T follicular helper cell (primary cell): Measurements from ENCODE around the gene CALCOCO2.
"Not testable (repeated sequence)": the region's sequence is repeated elsewhere in the genome, so short reads cannot be mapped to it uniquely, and the experiment has no call there.

Source experiments
- DNase-seq: peaks from one replicate; pipeline ENCODE4 v3.0.0-alpha.2; 2020; ENCODE audit warnings: low read depth
- total RNA-seq, 2 experiments: gene quantifications; one replicate each; lab custom pipeline; 2026; lab: John Stamatoyannopoulos, UW

Gene CALCOCO2, protein sequence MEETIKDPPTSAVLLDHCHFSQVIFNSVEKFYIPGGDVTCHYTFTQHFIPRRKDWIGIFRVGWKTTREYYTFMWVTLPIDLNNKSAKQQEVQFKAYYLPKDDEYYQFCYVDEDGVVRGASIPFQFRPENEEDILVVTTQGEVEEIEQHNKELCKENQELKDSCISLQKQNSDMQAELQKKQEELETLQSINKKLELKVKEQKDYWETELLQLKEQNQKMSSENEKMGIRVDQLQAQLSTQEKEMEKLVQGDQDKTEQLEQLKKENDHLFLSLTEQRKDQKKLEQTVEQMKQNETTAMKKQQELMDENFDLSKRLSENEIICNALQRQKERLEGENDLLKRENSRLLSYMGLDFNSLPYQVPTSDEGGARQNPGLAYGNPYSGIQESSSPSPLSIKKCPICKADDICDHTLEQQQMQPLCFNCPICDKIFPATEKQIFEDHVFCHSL
- total RNA-seq = 109 to 132 reads per million in 2 experiments

DNA sequence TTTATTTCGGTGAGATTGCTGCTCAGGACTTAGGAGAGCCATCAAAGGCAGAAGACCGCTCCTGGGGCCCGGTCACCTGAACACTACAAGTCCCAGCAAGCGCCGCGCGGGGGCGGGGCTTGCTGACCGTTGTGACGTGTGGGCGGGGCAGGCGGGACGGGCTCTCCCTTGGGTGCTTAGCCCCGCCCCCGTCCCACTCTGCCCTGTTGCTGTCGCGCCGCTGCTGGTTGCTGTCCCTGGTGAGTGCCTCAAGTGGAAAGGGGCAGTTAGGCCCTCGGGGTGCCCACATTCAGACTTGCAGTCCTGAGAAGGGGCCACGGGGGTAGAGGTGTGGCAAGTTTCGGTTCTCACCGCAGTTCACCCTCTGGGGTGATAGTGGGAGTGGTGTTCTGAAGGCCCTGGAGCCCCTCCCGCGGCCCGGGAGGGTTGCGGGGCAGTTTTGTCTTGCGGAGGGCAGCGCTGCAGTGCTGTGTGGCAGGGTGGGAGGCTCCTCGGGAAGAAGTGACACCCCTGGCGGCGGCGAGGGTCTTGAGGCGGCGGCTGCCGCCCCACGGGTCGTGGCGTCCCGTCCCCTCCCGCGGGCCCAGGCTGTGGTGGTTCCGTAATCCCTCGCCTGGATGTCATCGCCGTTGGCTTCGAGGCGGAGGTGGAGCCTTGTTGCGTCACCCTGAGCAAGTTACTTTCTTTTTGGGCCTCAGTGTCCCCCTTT lies at the start of gene CALCOCO2:
CALCOCO2 (plus strand) TSS at position 196 of the 709 bp plus-strand sequence. CDS start 10,673 bp downstream, outside the sequence.
- DNase-seq = peak; percentile 73

DNA sequence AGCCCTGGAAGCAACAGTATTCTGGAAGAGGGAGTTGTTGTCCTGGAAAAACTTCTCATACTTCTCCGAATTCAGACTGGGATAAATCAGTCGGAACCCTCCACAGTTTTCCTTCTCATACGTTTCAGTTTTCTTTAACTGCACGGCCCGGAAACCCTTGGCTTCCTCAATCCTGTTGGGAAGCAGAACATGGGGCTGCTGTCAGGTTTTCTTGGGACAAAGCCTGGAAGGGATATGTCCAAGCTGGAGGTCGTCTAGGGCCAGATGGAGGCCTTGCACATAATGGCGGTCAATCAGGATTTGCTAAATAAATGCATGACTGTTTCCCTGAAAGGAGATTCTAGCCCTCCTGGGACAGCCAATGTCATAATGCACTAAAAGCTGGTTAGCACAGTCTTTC lies 43.0 kb upstream of the CALCOCO2 start:
- no peak for DNase-seq

DNA sequence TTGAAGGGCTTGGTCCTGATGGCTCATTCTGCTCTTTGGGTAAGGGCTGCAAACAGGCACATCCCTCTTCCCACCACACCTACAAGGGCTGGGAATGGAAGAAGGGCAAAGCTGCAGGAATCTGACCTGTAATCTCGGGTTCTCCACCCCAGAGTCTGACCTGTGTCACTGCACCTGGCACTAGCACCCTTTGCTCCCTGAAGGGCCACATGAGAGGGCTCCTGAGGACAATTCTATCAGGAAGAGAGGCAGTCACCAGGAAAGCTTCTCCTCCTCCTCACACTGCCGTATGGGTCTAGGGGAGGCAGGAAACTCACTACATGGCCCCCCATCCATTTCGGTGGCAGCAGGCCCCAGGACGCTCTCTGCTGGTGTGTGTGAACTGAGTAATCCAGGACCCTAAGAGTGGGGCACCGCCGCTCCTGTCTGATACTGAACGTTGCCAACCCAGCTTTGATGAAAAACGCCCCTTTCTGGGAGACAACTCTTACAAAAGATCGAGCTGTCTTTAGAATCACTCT lies 40.2 kb upstream of the CALCOCO2 start:
- no peak for DNase-seq

DNA sequence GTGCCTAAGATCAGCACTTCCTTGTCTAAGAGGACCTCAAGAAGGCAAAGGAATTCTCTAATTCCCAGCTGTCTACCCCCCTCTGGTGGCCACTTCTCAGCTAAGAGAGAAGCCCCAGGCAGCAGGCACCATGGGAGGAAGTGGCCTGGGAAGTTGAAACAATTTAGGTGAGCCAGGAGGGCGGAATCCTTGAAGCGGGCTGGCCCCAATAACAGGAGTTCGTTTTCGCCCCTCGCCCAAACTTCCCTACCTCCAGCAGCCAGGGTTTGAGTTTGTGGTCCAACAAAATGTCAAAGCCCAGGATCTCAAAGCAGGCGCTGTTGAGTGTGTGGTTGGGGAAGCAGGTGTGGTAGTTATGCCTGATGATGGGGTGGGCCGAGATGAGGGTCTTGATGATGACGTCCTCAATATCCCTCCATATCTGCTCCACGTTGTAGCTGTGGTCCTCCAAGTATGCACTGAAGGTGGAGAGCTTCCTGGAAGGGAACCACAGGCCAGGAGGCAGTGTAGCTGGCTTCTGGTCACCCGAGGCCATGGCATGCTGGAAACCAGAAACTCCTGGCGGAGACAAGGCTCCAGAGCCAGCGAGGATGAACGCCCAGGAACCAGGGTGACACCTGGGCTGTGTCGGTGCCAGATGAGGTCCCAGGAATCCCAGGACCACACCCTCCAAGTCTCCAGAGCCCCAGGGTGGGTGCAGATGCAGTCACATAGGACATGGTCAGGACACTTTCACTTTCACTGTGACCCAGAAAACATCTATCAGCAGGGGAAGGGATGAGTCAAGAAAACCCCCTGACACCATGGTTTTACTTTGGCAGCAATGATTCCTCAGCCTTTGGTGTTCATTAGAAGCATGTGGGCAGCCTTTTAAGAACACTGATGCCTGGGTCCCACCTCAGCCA lies 39.5 kb upstream of the CALCOCO2 start:
- peak; percentile 9 for DNase-seq

DNA sequence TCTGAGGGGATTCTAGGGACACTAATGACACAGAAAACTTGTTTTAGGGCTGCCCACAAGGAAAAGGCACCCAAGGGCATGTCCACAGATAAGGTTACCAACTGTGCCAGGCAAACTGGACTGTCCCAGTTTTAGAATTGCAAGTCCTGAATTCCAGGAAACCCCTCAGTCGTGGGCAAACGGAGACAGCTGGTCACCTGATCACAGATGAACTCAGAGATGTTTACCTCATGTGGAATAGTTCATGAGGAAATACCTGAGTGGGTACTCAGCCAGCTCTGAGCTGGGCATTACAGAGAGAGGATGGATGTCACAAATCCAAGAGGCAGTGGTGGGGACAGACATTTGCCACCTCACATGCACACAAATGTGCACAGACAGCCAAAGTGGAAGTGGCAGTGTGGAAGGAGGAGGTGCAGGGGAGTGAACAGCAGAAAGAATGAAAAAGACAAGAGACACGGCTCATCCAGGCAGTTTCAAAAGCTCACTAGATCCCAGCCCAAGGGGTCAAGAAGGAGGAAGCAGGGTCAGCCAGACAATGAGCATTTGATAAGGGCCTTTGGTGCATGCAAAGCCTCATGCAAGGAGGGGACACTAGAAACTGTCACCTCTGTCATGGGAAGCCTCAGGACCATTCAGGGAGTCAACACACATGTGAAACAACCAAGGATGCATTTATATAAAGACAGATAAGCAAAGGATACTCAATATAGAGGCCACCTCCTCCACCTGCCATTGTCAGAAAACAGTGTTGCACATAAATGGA lies 38.6 kb upstream of the CALCOCO2 start:
- no peak for DNase-seq

DNA sequence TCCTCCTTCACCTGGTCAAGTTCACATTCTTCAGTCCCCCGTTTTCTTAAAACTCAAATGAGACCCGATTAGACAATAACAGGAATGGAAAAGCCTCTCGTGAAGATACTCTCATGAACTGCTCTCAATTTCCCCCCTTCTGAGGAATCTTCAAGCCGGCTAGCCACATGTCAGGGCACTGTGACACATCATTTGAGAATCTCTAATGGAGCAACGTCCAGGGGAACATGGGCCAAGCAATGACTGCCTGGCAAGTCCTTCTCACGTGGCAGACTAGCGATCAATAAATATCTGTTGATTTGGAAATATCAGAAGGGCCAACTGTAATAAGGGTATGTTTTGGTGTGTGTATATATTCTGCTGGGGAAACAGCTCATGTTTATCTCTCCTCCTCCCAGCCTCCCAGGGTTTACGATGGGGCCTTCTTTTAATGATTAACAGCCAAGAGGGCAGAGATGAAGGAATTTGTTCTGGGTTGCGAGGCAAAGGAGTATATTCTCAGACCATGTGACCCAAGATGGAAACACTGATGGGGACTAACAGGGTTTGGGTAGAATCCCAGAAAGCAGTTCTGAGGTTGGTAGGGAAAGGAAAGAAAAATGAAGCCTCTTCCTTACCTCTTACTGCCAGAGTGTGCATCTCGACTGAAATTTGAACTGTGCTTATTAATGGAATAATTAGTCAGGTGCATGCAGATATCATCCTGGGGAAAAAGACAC lies 35.2 kb upstream of the CALCOCO2 start:
- DNase-seq = no peak

DNA sequence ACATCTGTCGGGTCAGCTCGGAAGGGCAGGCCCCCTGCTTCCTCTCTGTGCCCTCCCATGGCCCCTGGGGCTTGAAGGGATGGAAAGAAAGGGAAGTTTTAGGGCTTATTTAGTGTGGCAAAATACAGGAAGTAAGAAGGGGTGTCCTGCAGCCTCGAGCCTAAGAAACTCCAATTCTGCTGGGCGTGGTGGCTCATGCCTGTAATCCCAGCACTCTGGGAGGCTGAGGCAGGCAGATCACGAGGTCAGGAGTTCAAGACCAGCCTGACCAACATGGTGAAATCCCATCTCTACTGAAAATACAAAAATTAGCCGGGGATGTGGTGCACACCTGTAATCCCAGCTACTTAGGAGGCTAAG lies 34.7 kb upstream of the CALCOCO2 start:
- DNase-seq = not testable (repeated sequence)

DNA sequence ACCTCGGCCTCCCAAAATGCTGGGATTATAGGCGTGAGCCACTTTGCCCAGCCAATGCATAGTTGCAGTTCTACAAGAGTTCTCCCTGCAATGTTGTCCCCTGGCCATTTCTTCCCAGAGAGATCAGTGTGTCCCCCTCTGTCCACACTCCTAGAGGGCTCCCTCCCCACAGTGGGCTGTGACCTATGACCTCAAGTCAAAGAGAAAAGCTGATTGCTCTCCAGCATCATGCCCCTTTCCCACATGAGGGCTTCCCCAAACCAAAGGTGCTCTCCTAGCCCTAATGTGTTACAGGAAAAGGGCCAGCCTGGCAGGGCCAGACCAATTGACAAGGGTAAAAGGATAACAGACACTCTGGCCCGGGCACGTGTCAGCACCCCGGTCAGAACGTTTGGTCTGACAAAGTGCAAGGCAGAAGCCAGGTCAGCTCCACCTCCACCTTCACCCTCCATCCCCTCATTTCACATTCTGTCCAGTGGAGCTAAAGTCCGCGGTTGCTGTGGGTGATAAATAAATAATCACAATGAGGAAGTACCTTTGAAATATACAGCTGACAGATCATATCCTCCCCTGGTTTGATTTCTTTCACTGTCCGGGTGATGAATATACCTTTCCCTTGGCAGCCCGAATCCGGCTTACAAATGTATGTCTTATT lies 31.6 kb upstream of the CALCOCO2 start:
- DNase-seq = no peak

DNA sequence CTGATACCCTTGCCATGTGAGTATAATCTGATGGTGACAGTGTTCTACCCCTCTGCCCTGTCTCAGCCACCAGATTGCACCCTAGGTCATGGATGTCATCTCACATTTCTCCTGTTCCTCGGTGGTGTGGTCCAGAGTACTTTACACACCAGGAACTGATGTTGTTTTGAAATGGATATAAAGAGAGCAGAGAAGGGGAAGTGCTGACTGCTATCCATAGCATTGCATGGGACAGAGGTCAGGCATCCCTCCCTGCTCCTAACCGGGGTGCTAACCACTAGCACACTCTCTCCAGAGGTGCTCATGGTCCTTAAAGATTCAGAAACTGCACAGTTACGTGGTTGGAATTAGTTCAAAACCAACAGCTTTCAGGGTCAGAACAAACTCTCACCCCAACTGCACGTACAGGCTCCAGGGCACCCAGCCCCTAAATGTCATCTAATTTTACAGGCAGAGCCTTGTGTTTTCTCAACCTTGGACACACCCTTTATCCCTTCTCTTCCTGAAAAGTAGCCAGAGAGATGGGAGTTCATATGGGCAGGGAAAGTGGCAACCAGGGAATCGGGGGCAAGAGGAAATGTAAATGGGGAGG lies 30.1 kb upstream of the CALCOCO2 start:
- no peak for DNase-seq

DNA sequence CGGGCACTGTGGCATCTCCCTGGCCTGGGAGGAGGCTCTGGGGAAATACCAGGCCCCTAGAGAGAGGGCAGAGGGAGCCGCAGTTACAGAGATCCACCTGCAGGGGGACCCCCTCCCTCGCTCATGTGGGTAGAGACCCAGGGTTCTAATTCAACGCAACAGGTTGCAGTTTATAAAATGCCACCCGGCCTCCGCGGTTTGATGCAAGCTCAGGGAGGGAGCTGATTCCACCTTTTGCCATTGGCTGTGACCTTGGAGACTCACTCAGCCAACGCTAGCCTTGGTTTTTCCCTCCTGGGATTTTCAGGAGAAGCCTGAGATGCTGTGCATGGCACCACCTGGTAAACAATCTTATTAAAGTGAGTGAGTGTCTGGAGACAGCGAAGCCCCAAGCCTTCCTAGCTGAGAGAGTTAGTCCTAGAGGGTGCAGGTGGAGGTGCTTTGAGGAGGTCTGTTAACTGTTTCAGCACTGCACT lies 25.9 kb upstream of the CALCOCO2 start:
- DNase-seq = peak; percentile 40

DNA sequence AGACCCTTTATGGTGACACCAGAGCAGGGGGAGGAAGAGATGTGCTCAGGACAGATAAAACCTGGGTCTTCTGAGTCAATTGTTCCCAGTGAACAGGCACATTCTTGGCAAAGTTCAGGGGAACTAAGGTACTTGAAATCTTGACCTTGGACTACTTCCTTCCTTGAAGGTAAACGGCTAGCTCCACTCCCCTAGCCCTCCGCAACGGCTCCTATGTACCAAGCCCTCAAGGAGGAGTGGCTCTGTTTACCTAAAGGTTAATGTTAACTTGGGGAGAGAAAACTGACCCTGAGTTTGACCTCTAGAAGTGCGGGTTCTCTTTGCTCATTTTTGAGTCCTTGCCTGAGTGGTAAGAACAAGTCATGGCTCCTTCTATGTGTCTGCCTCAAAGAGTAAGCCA lies 21.7 kb upstream of the CALCOCO2 start:
- DNase-seq = no peak

DNA sequence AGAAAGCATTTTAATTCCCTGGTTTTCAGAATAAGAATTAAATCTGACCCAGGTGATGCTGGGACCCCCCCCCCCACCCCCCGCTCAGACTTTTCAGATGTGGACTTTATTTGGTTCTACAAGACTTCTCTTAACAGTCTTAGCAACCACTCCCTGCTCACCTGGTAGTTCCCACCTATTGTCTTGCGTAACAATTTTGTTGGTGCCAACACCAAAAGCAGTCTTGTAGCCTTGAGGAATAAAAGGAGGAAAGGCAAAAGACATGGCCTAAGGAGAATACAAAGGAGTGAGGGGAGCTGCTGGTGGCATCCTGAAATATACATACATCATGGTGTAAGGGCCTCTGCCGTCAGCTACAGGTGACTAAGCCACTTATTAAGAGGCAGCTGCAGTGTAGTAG lies 18.8 kb upstream of the CALCOCO2 start:
- no peak for DNase-seq

DNA sequence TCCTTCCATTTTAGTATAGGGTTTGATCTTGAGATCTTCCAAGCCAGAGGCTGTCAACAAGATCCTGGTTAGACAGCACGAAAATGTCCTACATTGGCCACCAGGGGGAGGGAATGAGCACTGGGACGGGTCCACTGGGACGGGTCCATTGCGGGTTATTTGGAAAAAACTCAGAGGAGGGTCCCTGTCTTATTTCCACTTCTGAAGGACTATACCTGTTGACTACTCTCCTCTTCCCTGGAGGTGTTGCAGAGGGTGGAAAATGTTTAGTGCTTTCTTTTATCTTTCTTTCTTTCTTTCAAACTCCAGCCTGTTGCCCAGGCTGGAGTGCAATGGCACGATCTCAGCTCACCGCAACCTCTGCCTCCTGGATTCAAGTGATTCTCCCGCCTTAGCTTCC lies 16.3 kb upstream of the CALCOCO2 start:
- peak; percentile 38 for DNase-seq

DNA sequence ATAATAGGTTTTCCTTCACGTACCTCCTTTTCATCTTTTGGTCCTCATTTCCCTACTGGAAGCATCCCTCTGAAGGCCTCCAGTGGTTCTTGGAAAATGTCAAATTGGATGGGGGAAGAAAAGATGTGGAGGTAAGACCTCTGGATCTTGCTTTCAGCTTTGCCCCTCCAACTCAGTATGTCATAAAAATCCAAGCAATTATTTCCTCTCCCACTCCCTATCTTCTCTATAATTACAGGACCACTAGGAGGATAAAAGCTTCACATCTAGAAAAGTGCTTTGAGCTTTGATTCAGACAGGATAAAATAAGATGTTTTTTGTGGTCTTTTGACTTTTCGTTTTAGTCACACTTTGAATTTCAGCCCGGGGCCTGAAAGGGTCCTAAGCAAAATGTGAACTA lies 15.5 kb upstream of the CALCOCO2 start:
- DNase-seq = no peak

DNA sequence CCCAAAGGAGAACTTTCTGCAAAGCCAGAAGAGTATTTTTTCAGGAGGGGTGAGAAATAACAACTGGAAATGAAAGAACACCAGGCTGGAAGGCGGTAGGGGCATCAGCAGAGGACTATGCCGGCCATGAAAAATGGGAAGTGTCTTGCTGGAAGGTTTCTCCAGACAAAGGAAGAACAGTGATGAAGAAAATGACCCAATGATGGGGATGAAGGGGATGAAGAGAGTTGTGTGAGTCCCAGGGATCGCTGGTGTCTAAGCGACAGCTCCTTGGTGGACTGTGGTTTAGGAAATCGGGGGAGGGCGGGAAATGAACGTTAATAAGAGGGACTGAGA lies 14.4 kb upstream of the CALCOCO2 start:
- no peak for DNase-seq

DNA sequence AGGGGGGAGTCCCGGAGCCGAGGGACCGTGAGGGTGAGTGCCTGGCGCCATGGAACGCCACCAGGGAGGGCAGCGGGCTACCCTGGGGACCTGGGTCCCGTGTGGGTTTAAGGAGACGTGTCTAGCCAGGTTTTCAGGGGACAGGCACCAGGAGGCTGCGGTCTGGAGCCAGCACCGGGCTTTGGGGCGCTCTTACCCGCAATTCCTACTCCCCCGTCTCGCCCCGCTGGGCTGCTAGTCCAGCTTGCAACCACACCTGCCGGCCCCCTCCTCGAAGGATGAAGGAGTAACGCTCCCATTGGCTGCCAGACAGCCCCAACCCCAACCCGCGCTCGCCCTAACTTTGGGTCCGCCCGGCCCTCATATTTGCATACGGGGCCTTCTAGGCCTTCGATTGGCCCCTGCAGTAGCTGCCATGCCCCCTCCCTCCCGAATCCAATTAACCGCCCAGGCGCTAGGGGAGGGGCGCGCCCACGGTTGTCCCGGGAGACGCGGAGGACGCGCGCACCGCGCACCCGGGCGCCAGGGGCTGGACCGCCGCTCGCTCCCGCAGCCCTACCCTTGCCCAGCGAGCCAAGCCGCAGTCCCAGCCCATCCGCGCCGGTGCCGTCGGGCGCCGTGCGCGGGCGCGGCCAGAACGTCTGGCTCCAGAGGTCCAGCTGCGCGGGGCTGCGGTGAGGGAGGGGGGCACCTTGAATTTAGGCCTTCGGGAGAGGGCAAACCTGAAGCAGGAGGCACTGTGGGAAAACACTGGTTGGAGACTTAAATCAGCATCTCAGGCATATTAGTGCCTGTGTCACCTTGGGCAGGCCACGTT lies 13.9 kb upstream of the CALCOCO2 start, which contains the start of gene TTLL6:
TTLL6 (minus strand) TSS at position 456 of the 817 bp plus-strand sequence; CDS start at position 299, 157 bp downstream.
- peak; percentile 75 for DNase-seq

DNA sequence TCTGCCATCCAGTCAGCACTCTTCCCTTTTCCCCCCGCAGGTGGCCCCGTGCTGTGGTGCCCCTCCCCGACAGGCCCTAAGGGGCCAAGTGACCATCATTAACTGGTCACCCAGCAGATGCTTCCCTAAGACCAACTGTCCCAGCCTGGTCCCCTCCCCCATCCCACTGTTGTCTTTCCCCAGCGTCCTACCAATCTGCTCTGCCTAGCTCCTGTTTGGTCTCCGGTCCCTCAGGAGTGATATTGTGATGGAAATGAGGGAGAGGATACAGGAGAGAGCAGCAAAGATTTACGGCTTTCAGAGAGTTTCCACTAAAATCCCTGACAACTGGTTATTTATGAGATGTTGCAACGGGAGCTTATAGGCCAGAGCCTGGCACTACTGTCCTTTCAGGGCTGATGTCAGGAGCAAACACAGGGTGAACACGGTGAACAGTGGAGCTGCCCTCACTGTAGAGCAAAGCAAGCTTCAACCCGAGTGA lies 12.4 kb upstream of the CALCOCO2 start:
- DNase-seq = no peak

DNA sequence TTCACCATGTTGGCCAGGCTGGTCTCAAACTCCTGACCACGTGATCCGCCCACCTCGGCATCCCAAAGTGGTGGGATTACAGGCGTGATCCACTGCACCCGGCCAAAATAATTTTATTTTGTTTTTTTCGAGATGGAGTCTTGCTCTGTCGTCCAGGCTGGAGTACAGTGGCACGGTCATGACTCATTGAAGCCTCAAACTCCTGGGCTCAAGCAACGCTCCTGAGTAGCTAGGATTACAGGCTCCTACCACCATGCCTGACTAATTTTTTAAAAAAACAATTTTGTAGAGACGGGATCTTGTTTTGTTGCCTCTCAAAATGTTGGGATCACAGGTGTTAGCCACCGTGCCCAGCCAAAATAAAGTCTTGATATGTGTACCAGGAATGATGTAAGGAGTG lies 11.4 kb upstream of the CALCOCO2 start:
- DNase-seq = no peak
